GM19043 (cell line): ENCODE data around the gene SELENOF.
A peak's percentile ranks its signal among the peaks of the same experiment; 100 is the strongest.

Source experiments
- ATAC-seq: cut with Tn5 transposase; IDR thresholded peaks from one replicate; pipeline ENCODE4 v1.9.1; 2021; ENCODE audit warnings: low read depth; ENCODE audit not compliant: unreplicated experiment

SELENOF gene

DNA sequence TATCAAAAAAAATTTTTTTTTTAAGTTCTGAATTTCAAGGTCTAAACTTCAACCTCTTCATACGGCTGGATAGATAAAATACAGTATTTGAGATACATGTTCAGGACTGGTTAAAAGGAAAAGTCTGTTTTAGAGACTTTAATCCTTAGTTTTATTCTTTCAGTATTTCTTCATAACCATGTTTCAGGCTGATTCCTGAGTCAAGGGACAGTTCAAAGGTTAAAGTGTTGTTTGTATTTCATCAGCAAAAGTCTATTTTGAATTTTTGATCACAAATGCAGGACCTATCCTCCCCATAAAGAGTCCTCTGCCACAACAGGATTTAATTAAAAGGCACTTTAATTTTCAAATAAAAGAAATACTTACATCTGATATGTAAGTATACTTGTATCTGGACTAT lies 53.5 kb downstream of the SELENOF start:
- ATAC-seq, result no peak

DNA sequence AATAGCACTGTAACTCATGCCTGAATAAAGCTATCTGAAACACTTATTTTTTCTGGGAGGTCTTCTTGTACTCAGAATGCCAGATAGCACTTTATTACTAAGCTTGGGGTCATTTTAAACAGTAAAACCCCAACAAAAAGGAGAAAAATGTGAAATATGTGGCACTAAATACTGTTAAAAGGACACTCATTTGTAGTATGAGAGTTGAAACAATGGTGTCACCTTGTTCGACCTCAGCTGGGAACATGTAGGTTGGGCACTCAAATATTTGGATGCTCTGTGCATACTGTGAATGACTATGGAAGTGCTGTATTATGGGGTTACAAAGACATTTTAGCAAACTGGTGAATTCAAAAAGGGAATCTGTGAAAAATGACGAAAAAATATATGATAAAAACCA lies 53.9 kb downstream of the SELENOF start:
- no peak for ATAC-seq

DNA sequence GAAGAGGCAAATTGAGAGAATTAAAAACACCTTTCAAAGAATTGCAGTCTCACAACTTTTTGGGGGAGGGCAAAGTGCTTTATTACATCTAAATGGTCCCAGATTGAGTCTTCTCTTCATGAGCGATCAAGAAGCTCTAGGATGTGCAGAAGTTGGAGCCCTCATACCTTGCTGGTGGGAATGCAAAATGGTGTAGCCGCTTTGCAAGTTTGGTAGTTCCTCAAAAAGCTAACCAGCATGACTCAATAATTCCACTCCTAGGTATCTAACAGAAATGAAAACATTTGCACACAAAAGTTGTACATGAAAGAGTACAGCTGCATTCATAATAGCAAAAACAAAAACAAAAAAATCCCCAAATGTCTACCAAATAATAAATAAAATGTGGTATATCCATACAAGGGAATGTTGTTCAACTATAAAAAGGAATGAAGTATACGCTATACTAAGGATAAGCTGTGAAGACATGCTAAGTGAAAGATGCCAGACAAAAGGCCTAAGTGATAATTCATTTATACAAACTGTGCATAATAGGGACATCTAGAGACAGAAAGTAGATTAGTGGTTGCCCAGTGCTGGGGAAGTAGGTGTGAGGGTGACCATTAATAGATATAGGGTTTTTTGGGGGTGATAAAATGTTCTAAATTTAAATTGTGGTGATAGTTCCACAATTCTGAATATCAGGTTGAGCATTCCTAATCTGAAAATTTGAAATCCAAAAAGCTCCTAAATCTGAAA lies 55.2 kb downstream of the SELENOF start:
- no peak for ATAC-seq

DNA sequence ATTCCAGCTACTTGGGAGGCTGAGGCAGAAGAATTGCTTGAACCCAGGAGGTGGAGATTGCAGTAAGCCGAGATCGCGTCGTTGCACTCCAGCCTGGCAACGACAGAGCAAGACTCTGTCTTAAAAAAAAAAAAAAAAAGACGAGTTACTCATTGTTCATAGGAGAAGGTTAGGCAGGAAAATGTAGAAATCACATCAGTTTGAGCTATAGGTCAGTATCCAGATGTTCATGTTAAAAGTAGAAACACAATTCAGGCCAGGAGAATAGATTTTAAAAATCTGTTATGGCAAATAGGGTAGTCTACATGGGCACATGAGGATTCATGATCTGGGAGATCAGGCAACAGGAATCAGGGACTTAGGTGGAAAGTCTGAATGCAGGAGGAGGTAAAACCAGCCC lies 57.7 kb downstream of the SELENOF start:
- ATAC-seq, result no peak

DNA sequence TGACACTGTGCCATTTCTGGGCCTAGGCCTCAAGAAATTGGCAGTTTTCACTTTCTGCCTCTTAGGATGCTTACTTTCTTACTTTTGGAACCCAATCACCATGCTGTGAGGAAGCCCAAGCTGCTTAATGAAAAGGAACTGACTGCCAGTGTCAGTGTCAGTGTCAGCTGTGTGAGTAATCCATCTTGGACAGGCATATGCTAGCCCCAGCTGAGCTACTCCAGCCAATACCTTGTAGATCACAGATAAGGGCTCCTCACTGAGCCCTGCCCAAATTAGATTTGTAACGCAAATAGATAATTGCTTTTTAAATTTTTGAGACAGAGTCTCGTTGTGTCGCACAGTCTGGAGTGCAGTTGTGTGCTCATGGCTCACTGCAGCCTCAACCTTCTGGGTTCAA lies 59.6 kb downstream of the SELENOF start:
- ATAC-seq, result no peak

DNA sequence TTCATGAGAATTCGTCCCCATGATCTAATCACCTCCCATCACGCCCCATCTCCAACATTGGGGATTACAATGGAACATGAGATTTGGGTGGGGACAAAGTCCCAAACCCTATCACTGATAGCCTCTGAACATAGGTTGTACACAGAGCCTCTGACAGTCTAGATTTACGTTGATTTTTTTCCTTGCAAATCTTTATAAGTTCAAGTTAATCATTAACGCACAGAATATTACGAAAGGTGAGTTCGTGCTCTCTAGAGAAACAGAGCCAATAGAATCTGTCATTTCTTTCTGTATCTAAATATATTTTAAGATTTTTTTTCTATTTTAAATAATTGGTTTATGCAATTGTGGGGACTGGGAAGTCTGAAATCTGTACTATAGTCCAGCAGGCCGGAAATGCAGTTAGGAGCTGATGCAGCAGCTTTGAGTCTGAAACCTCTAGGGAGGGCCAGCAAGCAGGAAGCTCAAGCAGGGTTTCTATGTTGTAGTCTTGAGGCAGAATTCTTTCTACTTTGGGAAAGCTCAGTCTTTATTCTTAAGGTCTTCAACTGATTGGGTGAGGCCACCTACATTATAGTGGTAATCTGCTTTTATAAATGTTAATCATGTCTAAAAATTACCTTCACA lies 61.0 kb downstream of the SELENOF start:
- ATAC-seq, result no peak

DNA sequence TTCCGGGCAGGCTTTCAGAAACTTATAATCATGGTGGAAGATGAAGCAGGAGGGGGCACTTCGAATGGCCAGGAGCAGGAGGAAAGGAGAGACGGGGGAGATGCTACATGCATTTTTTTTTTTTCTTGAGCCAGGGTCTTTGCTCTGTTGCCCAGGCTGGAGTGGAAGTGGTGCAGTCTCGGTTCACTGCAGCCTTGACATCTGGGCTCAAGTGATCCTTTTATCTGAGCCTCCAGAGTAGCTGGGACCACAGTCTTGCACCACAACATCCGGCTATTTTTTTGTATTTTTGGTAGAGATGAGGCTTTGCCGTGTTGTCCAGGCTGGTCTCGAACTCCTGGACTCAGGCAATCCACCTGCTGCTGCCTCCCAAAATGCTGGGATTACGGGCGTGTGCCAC lies 61.6 kb downstream of the SELENOF start:
- ATAC-seq, result no peak

DNA sequence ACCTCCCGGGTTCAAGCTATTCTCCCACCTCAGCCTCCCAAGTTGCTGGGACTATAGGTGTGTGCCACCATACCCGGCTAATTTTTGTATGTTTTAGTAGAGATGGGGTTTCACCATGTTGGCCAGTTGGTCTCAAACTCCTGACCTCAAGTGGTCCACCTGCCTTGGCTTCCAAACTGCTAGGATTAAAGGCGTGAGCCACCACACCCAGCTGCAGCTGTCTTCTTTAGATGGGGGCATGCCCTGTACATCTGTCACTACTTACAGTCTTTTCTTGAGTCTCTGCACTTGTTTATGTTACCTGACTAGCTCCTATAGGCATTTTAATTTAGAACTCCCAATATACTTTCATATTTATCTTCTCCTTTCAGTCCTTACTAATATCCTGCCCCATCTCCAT lies 64.2 kb downstream of the SELENOF start:
- no peak for ATAC-seq

DNA sequence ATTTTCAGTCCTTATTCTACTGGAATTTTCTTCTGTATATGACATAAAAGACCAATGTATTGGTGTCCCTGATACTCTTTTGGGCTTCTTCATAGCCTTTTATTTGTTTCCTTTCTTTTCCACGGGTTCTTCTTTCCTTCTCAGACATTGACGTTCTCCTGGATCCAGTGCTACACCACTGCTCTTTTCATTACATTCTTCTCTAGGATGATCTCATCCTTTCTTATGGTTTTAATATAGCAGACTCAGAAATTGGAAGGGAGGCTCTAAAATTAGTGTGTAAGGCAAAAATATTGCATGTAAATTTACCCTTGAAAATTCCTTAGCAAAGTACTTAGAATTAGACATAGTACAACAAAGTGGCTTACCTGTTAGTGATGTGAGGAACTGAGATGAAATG lies 65.3 kb downstream of the SELENOF start:
- ATAC-seq, result no peak

DNA sequence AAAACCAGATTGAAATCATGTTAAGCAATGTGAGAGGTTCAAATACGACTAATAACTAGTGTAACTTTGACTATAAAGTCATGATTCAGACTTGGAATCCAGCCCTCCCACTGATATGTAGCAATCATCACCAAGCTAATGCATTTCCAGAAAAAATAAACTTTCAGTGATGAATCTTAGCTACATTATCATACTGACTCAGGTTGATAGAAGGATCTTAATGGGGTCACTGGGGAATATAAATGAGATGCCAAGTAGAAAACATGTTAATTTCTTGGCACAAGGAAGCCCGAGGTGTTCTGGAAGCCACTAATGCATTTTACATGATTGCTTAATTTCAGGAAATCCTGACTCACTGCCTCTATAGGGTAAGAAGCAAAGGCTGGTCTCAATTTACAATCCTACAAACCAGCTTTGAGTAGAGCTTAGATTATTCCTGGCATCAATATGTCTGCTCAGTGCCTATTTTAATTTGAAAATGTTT lies 67.7 kb downstream of the SELENOF start:
- ATAC-seq, result no peak

DNA sequence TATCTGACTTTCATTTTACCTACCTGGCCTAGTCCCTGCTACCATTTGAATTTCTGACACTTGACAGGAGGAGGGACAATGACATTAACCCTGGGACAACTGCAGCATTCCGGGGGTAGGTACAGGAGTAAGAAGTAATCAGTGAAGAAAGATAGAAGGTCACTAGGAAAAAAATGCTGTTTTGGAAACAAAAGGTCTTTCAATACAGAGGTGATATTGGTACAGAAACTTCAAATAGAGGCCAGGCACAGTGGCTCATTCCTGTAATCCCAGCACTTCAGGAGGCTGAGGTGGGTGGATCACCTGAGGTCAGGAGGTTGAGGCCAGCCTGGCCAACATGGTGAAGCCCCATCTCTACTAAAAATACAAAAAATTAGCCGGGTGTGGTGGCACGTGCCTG lies 68.4 kb downstream of the SELENOF start:
- no peak for ATAC-seq

DNA sequence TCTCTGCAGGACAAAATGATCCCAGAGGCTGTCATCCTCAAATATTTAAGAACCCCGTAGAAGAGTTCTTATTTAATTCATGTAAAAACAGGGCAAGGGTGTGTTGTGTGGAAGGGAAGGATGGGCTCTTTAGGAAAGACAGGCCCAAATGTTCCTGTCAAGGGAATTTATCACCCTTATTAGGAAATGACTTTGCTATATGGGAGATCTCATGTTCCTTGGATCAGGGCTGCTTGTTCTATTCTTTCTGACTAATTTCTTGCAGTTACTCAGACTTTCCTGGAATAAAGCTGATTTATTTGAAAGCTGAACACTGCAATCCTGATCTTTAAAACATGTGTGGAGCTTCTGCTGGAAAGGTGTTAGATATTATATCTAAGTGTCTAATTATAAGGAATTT lies 72.8 kb downstream of the SELENOF start:
- no peak for ATAC-seq

DNA sequence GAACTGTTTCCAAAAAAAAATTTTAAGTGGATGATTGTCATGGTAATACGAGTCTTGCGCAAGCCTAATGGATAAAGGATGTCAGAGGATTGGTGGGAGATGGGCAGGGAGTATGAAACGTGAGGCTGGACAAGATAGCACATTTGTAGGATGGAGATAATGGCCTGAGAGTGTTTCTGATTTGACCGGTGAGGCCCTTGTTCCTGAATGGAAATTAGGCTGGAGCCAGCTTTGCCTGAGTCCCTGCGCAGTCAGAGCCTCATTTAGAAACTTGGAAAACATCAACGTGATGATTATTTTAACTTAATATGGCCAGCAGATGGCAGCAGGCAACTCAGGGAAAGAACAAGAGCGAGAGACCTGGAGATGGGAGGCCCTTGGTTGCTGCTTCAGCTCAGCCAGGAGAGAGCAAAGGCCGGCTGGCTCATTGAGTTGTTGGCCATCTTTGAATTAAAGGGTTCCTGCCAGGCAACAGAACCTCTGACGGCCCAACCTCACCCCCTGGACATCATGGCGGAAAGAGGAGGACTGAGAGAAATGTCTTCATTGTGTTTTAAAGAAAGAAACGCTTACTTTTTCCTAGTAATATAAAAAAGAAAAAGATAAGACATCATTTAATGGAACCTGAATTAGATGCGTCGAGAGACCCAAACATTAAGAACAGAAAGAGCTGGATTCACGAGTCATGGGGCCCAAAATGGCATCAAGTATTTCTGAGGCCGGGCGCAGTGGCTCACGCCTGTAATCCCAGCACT lies 80.3 kb downstream of the SELENOF start:
- peak; percentile 78 for ATAC-seq

DNA sequence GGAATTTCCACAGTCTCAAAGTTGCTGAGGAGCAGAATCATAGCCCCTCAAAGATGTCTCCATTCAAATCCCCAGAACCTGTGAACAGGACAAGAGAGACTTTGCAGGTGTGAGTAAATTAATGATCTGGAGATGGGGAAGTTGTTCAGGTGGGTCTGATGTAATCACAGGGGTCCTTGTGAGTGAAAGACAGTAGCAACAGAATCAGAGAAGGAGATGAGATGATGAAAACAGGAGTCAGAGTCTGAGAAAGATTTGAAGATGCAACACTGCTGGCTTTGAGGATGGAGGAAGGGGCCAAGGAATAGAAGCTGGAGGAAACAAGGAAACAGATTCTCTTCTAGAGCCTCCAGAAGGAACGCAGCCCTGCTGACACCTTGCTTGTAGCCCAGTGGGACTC lies 81.5 kb downstream of the SELENOF start:
- ATAC-seq, result no peak

DNA sequence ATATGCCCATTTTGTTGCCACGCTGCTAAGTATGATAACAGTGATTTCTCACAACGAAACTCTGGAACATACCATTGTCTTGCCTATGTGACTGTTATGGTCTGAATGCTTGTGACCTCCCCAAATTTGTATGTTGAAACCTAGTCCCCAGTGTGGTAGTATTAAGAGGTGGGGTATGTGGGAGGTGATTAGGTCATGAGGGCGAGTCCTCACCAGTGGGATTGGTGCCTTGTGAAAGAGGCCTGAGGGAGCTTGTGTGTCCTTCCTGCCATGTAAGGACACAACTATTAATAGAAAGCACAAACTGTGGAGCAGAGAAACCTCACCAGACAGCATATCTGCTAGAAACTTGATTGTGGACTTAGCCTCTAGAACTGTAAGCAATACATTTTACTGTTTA lies 84.6 kb downstream of the SELENOF start:
- ATAC-seq, result no peak

DNA sequence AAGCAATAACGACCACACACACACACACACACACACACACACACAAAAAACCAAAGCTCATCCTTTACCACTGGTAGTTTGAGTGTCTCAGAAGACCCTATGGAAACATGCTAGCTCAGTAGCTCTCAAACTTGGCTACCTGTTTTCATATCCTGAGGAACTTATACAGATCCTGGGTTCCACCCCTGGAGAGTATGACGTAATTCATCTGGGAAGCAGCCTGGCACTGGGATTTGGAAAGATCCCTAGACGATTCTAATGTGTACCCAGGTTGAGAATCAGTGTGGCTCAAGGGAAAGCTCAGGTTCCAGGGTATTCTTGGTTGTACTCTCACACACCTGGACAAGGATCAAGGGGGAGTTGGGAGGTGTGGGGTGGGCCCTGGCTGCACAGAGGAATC lies 85.9 kb downstream of the SELENOF start:
- no peak for ATAC-seq

DNA sequence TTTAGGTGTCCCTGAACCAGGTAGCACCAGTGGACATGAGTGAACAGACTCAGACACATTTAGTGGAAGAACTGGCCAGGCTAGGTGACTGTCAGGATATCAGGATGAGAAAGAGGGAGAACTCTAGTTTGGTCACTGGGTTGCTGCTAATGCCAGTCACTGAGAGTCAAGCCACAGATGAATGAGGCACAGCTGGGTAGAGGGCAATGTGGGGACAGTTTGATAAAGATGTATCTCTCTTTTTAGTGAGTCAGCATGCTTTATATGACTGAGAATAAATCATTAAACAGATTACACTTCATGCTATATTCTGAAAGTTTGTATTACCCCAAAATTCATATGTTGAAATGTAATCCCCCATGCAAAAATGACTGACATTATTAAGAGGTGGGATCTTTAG lies 87.1 kb downstream of the SELENOF start:
- no peak for ATAC-seq

DNA sequence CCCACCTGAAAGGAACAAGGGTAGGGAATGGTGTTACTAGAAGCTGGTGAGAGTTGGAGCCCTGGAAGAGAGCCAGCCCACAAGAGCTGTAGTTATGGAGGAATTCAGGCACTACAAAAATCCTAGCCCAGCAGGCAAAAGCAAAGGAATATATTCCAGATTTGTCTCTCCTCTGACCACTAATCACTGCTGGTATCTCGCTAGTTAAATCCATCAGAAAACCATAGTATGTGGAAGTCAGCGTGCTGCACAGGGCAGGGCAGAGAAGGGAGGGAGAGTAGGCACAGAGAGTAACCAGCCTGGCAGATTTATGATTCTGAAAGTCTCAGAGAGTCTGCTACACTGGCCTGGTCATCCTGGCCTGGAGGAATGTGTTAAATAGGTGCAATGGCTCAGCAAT lies 88.6 kb downstream of the SELENOF start:
- ATAC-seq, result no peak

DNA sequence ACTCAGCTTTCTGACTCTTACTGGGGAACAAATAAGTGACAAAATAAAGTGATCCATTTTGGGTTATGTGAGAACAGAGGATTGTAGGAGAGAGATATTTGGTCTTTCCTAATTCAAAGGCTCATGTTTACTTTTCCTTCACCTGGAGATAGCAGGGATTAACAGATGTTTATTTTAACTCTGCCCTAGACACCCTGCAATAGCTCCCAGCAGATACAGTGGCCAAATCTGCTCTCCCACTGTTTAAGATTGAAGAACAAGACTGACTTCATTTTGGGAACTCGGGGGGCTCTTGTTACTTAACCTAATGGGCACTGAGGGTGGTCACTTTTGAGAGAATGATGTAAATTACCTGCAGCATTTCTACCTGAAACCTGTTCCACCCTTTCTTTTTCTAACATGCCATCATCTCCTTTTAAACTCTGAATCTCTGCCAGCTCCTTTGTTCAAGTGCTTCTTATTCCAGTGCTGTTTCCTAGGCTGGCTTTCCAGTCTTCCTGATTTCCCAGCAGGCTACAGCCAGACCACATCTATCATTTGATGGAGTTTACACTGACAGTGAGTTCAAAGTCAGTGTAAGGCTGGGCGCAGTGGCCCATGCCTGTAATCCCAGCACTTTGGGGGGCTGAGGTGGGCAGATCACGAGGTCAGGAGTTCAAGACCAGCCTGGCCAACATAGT lies 90.0 kb downstream of the SELENOF start:
- no peak for ATAC-seq

DNA sequence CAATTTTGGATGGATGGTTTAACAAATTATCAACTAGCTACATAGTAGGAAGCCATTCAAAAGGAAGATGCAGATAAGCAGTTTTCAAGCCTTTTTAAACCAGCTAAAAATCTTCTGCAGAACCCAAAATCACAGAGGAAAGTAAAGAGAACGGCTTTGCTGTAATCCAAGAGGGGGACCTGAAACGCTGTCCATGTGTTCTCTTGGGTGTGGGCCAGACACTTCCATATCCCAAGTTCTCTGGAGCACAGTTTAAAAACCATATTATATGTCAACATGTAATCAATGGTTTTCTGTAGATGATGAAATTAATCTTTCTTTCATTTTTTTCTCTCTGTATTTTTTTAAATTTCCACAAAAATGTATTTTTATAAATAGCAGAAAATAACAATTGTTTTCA lies 90.5 kb downstream of the SELENOF start:
- ATAC-seq, result no peak

DNA sequence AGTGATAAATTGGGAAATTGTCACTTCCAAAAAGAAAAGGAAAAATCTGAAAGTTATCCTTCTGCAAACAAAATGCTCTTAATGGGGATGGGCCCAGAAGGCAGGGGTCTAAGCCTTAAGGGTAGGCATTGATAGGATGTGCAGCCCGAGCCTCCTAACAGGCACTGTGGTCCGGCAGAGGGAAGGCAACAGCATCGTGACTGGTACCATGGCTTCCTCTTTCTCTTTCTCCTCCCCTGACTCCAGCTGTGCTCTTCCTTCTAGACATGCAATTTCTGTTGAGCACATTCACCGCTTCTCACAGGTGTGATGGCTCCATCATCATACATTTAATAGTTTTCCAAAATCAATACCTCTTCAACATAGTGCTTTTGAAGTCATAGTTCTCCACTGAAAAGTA lies 91.5 kb downstream of the SELENOF start:
- no peak for ATAC-seq
